ENCODE results near the gene SLC35F3. TPM values are rescaled to one million over a fixed set of nuclear protein-coding genes. Genes with fewer than 3 reads are reported as not detected.

SLC35F3 gene
- total RNA-seq, 1 donor from 2014 or later = not detected

DNA sequence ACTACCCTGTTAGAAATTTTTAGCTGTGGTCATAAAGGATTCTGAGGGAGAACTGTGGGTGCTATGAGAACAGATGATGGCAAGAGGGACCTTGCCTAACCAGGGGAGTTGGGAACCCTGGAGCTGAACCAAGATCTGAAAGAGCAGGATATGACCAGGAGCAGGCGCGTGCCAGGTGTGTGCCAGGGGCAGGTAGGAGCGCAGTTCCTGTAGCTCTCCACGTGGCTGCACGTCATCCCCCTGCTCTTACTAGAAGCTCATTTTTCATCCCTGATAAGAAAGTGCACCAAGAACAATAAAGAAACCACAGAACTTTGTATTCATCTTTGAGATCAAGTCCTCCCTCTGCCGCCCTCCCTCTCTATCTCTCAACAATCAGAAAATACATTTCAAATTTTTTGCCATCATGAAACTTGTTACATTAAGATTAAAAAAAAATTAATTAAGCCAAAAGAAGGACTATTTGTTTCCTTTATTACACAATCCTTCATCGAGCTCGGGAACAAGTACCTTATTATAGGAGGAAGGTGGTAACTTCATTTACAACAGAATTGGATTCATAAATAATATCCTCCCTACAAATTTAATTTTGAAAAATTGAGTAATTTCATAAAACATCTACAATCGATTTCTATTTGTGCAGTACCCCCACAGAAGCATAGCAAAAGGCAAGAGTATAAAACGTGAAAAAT is 78.5 kb downstream of the SLC35F3 start:
- no peaks in the 10 kb centered on the region for H3K36me3 ChIP-seq

DNA sequence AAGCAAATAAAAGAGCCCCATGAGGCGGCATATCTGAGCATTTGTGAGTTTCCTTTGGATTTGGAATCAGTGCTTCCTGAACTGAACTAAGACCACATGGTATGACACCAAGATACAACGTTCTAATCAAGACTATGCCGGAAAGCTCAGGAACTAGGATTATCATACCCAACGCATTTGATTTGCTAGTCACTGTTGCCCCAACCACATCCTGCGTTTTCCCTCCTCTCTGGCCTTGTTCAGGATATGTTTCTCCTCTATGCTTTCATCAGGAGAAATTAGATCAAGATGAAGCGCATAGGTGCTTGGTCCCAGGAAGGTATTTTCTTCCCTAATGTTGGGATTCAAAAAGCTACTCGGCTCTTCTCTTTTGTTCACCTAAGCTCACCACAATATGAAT is 79.3 kb downstream of the SLC35F3 start:
- DNase-seq = no peak
- no peak for TF ChIP-seq CTCF (IDR thresholded peaks at IDR 0.05; ENCODE audit: borderline replicate concordance)
- H3K36me3 ChIP-seq = no peaks in the 10 kb centered on the region
- no peak overlapping the region for H3K4me3 ChIP-seq
- no peaks in the 10 kb centered on the region for H3K4me1 ChIP-seq
- peaks cover 29% of the 10 kb centered on the region for H3K27me3 ChIP-seq (ENCODE audit: low read depth)
- no peak overlapping the region for H3K27ac ChIP-seq (replicated peaks)
- no peaks in the 10 kb centered on the region for H3K9me3 ChIP-seq (replicated peaks)
- intact Hi-C loops (cut with micrococcal nuclease) = no loop called here

More for the DNA sequence above, 78.5 kb downstream of the SLC35F3 start:
- peaks cover 21% of the 10 kb centered on the region for H3K27me3 ChIP-seq (ENCODE audit: low read depth)
- H3K27ac ChIP-seq (replicated peaks) = no peak overlapping the region
- no peak for DNase-seq
- no peak overlapping the region for H3K4me3 ChIP-seq
- intact Hi-C loops (cut with micrococcal nuclease) = no loop called here
- H3K9me3 ChIP-seq (replicated peaks) = no peaks in the 10 kb centered on the region
- TF ChIP-seq CTCF (IDR thresholded peaks at IDR 0.05; ENCODE audit: borderline replicate concordance) = no peak
- no peaks in the 10 kb centered on the region for H3K4me1 ChIP-seq

GRCh38 chr1:233988963-233989696 is 84.7 kb downstream of the SLC35F3 start:
- H3K9me3 ChIP-seq (replicated peaks) = no peaks in the 10 kb centered on the region
- H3K4me3 ChIP-seq = no peak overlapping the region
- no peak overlapping the region for H3K27ac ChIP-seq (replicated peaks)
- no peaks in the 10 kb centered on the region for H3K36me3 ChIP-seq
- H3K27me3 ChIP-seq (ENCODE audit: low read depth) = peaks cover 29% of the 10 kb centered on the region
- intact Hi-C loops (cut with micrococcal nuclease) = no loop called here
- no peaks in the 10 kb centered on the region for H3K4me1 ChIP-seq
- TF ChIP-seq CTCF (IDR thresholded peaks at IDR 0.05; ENCODE audit: borderline replicate concordance) = no peak
- DNase-seq = no peak

GRCh38 chr1:233990486-233990885 is 86.0 kb downstream of the SLC35F3 start:
- intact Hi-C loops (cut with micrococcal nuclease) = no loop called here
- H3K4me1 ChIP-seq = no peaks in the 10 kb centered on the region
- no peaks in the 10 kb centered on the region for H3K36me3 ChIP-seq
- H3K27ac ChIP-seq (replicated peaks) = no peak overlapping the region
- DNase-seq = no peak
- H3K27me3 ChIP-seq (ENCODE audit: low read depth) = peaks cover 35% of the 10 kb centered on the region
- no peak for TF ChIP-seq CTCF (IDR thresholded peaks at IDR 0.05; ENCODE audit: borderline replicate concordance)
- H3K9me3 ChIP-seq (replicated peaks) = no peaks in the 10 kb centered on the region
- no peak overlapping the region for H3K4me3 ChIP-seq

GRCh38 chr1:233993651-233994050 is 89.2 kb downstream of the SLC35F3 start:
- no peak for DNase-seq
- H3K36me3 ChIP-seq = no peaks in the 10 kb centered on the region
- H3K4me1 ChIP-seq = no peaks in the 10 kb centered on the region
- no peaks in the 10 kb centered on the region for H3K9me3 ChIP-seq (replicated peaks)
- no peak overlapping the region for H3K4me3 ChIP-seq
- H3K27me3 ChIP-seq (ENCODE audit: low read depth) = peaks cover 39% of the 10 kb centered on the region
- no peak for TF ChIP-seq CTCF (IDR thresholded peaks at IDR 0.05; ENCODE audit: borderline replicate concordance)
- no peak overlapping the region for H3K27ac ChIP-seq (replicated peaks)
- intact Hi-C loops (cut with micrococcal nuclease) = no loop called here
